Neural cell (in vitro differentiated cells): ENCODE data around the gene FETUB. TPM values are rescaled to one million over a fixed set of nuclear protein-coding genes. Genes with fewer than 3 reads are reported as not detected.

ENCODE experiments used
- H2AFZ ChIP-seq: fragments of 200-600, 300-800 bp; sonication (generic), shearing (Covaris generic); 2 replicates; pipeline ENCODE4 v1.6.0; 2014; ENCODE audit warnings: low read depth, mild to moderate bottlenecking, antibody characterized with exemption, low read length, moderate library complexity
- H3F3A ChIP-seq: fragments of 200-600 bp; shearing (Covaris generic); 2 replicates; pipeline ENCODE4 v1.6.1; 2016; ENCODE audit warnings: mild to moderate bottlenecking, moderate library complexity, mixed read lengths, antibody characterized with exemption, low read length; ENCODE audit not compliant: insufficient read depth, poor library complexity, severe bottlenecking
- H3K27ac ChIP-seq: fragments of 200-600, 300-800 bp; sonication (generic), shearing (Covaris generic); 2 replicates; pipeline ENCODE4 v1.5.1; 2014; ENCODE audit warnings: mild to moderate bottlenecking, low read length, moderate library complexity
- H3K27me3 ChIP-seq: fragments of 300-800, 200-600 bp; sonication (generic), shearing (Covaris generic); 2 replicates; pipeline ENCODE4 v1.6.0; 2014; ENCODE audit warnings: mild to moderate bottlenecking, low read depth, low read length, moderate library complexity; ENCODE audit not compliant: insufficient read depth
- H3K36me3 ChIP-seq: fragments of 300-800, 200-600 bp; sonication (generic), shearing (Covaris generic); 2 replicates; pipeline ENCODE4 v1.5.1; 2014; ENCODE audit warnings: mild to moderate bottlenecking, antibody characterized with exemption, low read length, moderate library complexity; ENCODE audit not compliant: insufficient read depth
- H3K4me2 ChIP-seq: fragments of 300-800, 200-600 bp; sonication (generic), shearing (Covaris generic); 2 replicates; pipeline ENCODE4 v1.6.0; 2014; ENCODE audit warnings: mild to moderate bottlenecking, low read length
- H3K4me3 ChIP-seq: fragments of 300-800, 200-600 bp; sonication (generic), shearing (Covaris generic); 2 replicates; pipeline ENCODE4 v1.5.1; 2014; ENCODE audit warnings: mild to moderate bottlenecking, low read length, moderate library complexity
- H3K79me2 ChIP-seq: fragments of 200-600 bp; shearing (Covaris generic); replicated peaks from 2 replicates; pipeline ENCODE4 v1.6.0; 2014; ENCODE audit warnings: mild to moderate bottlenecking, low read length, moderate library complexity; ENCODE audit not compliant: insufficient read depth
- H3K9ac ChIP-seq: fragments of 300-800, 200-600 bp; sonication (generic), shearing (Covaris generic); 2 replicates; pipeline ENCODE4 v1.6.1; 2016; ENCODE audit warnings: mild to moderate bottlenecking, low read length, mixed read lengths
- H3K9me2 ChIP-seq: fragments of 200-600 bp; shearing (Covaris generic); 2 replicates; pipeline ENCODE4 v1.6.1; 2016; ENCODE audit warnings: mild to moderate bottlenecking, low read length, mixed read lengths; ENCODE audit not compliant: insufficient read depth
- H3K9me3 ChIP-seq: fragments of 200-600, 300-800 bp; sonication (generic), shearing (Covaris generic); 2 replicates; pipeline ENCODE4 v1.6.1; 2016; ENCODE audit warnings: mild to moderate bottlenecking, mixed run types, low read length, moderate library complexity, mixed read lengths
- H4K20me1 ChIP-seq: fragments of 200-600 bp; shearing (Covaris generic); 2 replicates; pipeline ENCODE4 v1.6.1; 2016; ENCODE audit warnings: mild to moderate bottlenecking, mixed run types; ENCODE audit not compliant: insufficient read depth
- CTCF ChIP-seq: fragments of 450-650 bp; IDR thresholded peaks from 2 replicates; pipeline ENCODE4 v1.5.1; 2014; ENCODE audit warnings: antibody characterized with exemption, mild to moderate bottlenecking, moderate library complexity; ENCODE audit not compliant: poor library complexity, severe bottlenecking
- EZH2 ChIP-seq: fragments of 200-600, 300-800 bp; shearing (Covaris generic), sonication (generic); IDR thresholded peaks from 2 replicates; pipeline ENCODE4 v1.6.1; 2014; ENCODE audit warnings: antibody characterized with exemption, low read length, borderline replicate concordance, mild to moderate bottlenecking; ENCODE audit not compliant: insufficient read depth, poor library complexity, severe bottlenecking
- MXI1 ChIP-seq: fragments of 450-650 bp; conservative IDR thresholded peaks from 2 replicates; pipeline ENCODE4 v1.6.1; 2014; ENCODE audit warnings: antibody characterized with exemption, mild to moderate bottlenecking; ENCODE audit not compliant: poor library complexity, severe bottlenecking
- POLR2AphosphoS5 ChIP-seq: IDR thresholded peaks from 2 replicates; pipeline ENCODE4 v1.6.1; 2012
- RAD21 ChIP-seq: fragments of 450-650 bp; conservative IDR thresholded peaks from 2 replicates; pipeline ENCODE4 v1.6.1; 2014; ENCODE audit warnings: antibody characterized with exemption, mild to moderate bottlenecking, moderate library complexity
- REST ChIP-seq: IDR thresholded peaks from 2 replicates; pipeline ENCODE4 v1.6.1; 2012; ENCODE audit warnings: borderline replicate concordance
- SMC3 ChIP-seq: fragments of 450-650 bp; conservative IDR thresholded peaks from 2 replicates; pipeline ENCODE4 v1.6.1; 2014; ENCODE audit warnings: antibody characterized with exemption, mild to moderate bottlenecking, moderate library complexity; ENCODE audit not compliant: poor library complexity
- TAF1 ChIP-seq: IDR thresholded peaks from 2 replicates; pipeline ENCODE4 v1.6.1; 2012; ENCODE audit warnings: low read depth
- polyA plus RNA-seq: library from polyadenylated mRNA; depleted of rRNA; stranded (reverse); fragments of >200 nt; gene quantifications from 2 replicates; pipeline ENCODE4 v1.2.3, GENCODE V29; 2014

FETUB gene
- polyA plus RNA-seq, 1 donor from 2014 or later = not detected

GRCh38 chr3:186612065-186612464 lies 28.1 kb upstream of the FETUB start:
- Histone ChIP-seq H3K9me3 (no peaks in the 10 kb centered on the region), H3K4me2 (no peak overlapping the region), H3K9ac (no peak overlapping the region), H3K27me3 (no peaks in the 10 kb centered on the region), H3K79me2 (no peaks in the 10 kb centered on the region), H2AFZ (no peak overlapping the region), H3K4me3 (no peak overlapping the region), H3F3A (peaks cover 4% of the 10 kb centered on the region), H4K20me1 (no peaks in the 10 kb centered on the region), H3K9me2 (no peaks in the 10 kb centered on the region), H3K36me3 (no peaks in the 10 kb centered on the region), H3K27ac (no peak overlapping the region)
- no peak for TF ChIP-seq RAD21
- no peak for TF ChIP-seq EZH2

- no peaks in the 10 kb centered on the region for H3K27me3 ChIP-seq
- no peak within 1 kb of the TSS for H3K4me2 ChIP-seq
- peaks cover 4% of the 10 kb centered on the region for H3F3A ChIP-seq
- TF ChIP-seq TAF1 = no peak
- TF ChIP-seq REST = no peak
- no peak for TF ChIP-seq CTCF
- TF ChIP-seq EZH2 = no peak
- TF ChIP-seq MXI1 = no peak
- TF ChIP-seq POLR2AphosphoS5 = no peak
- TF ChIP-seq RAD21 = no peak
- no peak for TF ChIP-seq SMC3
- no peaks in the 10 kb centered on the region for H3K9me2 ChIP-seq
- no peaks in the 10 kb centered on the region for H3K36me3 ChIP-seq
- no peaks in the 10 kb centered on the region for H3K79me2 ChIP-seq
- H3K4me3 ChIP-seq = no peak within 1 kb of the TSS
- no peak within 1 kb of the TSS for H3K27ac ChIP-seq
- H3K9ac ChIP-seq = no peak within 1 kb of the TSS
- no peak within 1 kb of the TSS for H2AFZ ChIP-seq
- H3K9me3 ChIP-seq = no peaks in the 10 kb centered on the region
- H4K20me1 ChIP-seq = no peaks in the 10 kb centered on the region
These were observed 27.2 kb upstream of the FETUB start, which contains the start of gene AHSG for GRCh38 chr3:186612721-186613636. Gene AHSG (plus strand): TSS chr3:186613060. CDS start chr3:186613142, 82 bp downstream.
